ENCODE measurements around the gene RMDN3.

DNA sequence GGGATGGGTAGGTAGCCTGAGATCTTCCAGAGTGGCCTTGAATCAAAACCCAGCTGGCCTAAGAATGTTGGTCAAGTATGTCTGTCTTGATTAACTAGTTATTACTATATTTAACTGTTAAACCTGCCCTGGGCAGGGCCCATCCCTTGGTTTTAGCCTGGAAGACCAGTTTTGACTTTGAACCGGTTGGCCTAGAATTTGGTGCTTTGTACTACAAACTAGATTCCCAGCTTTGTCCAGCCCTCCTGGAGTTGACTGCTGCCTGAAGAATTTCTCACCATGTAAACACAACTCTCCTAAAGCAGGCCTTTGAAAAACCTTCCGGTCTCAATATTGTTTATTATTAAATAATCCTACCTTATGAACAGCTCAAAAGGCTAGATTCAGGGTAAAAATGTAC lies 30.8 kb upstream of the RMDN3 start:
- TF ChIP-seq, protein P1, sequence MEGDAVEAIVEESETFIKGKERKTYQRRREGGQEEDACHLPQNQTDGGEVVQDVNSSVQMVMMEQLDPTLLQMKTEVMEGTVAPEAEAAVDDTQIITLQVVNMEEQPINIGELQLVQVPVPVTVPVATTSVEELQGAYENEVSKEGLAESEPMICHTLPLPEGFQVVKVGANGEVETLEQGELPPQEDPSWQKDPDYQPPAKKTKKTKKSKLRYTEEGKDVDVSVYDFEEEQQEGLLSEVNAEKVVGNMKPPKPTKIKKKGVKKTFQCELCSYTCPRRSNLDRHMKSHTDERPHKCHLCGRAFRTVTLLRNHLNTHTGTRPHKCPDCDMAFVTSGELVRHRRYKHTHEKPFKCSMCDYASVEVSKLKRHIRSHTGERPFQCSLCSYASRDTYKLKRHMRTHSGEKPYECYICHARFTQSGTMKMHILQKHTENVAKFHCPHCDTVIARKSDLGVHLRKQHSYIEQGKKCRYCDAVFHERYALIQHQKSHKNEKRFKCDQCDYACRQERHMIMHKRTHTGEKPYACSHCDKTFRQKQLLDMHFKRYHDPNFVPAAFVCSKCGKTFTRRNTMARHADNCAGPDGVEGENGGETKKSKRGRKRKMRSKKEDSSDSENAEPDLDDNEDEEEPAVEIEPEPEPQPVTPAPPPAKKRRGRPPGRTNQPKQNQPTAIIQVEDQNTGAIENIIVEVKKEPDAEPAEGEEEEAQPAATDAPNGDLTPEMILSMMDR (IDR thresholded peaks at IDR 0.05) = no peak
- no peak for TF ChIP-seq RCOR1 (IDR thresholded peaks at IDR 0.05; ENCODE audit: low read depth, low read length)
- no peak for TF ChIP-seq POLR2AphosphoS2 (conservative IDR thresholded peaks at IDR 0.05; ENCODE audit: low read length)
- TF ChIP-seq, protein P2, sequence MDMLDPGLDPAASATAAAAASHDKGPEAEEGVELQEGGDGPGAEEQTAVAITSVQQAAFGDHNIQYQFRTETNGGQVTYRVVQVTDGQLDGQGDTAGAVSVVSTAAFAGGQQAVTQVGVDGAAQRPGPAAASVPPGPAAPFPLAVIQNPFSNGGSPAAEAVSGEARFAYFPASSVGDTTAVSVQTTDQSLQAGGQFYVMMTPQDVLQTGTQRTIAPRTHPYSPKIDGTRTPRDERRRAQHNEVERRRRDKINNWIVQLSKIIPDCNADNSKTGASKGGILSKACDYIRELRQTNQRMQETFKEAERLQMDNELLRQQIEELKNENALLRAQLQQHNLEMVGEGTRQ (IDR thresholded peaks at IDR 0.05) = no peak
- no peak for TF ChIP-seq POLR2A (IDR thresholded peaks at IDR 0.05; ENCODE audit: low read length)
- no peak for TF ChIP-seq EP300 (IDR thresholded peaks at IDR 0.05)
